PC-9 (cell line): ENCODE results near the gene PLA2G2C.

Source experiments
- EZH2 ChIP-seq: fragments of 200-600 bp; sonication (generic); IDR thresholded peaks from 2 replicates; pipeline ENCODE4 v1.8.0; 2017; ENCODE audit warnings: antibody characterized with exemption, low read depth
- TF ChIP-seq, protein P1 (sequence below): fragments of 200-600 bp; sonication (generic); conservative IDR thresholded peaks from 2 replicates; pipeline ENCODE4 v1.6.1; 2017; ENCODE audit warnings: mixed run types, antibody characterized with exemption, mild to moderate bottlenecking, moderate library complexity

DNA sequence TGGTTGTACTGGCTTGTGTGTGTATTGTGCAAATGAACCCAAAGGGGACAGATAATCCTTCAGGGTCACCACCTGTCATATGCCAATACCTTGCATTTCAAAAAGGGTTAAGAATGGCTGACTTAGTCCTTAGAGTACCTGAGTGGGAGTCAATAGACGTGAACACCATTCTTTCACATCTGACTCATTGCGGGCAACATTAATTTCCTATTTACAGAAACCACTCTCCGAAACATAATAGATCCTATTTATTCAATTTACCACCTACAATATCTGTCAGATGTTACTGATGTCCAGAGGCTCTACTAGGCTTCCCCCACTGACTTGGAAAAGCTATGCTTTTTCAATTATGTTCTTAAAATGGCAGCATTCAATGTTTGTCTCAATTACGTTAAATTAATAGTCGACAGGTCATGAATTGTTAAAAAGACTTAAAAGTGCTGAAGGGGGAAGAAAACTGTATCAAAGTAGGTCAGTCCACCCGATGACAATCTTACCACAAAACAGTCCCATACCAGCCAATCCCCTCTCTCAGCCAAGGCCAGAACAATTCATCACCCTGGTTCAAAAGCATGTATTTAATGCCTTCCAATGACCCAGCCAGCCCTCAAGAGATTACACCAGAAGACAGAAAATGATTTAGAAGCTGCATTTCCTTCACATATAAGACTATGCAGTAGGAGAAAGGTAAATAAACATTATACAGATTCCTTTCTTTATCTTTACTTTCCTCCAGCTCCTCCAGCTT is 48.6 kb upstream of the PLA2G2C start:
- TF ChIP-seq, protein P1, sequence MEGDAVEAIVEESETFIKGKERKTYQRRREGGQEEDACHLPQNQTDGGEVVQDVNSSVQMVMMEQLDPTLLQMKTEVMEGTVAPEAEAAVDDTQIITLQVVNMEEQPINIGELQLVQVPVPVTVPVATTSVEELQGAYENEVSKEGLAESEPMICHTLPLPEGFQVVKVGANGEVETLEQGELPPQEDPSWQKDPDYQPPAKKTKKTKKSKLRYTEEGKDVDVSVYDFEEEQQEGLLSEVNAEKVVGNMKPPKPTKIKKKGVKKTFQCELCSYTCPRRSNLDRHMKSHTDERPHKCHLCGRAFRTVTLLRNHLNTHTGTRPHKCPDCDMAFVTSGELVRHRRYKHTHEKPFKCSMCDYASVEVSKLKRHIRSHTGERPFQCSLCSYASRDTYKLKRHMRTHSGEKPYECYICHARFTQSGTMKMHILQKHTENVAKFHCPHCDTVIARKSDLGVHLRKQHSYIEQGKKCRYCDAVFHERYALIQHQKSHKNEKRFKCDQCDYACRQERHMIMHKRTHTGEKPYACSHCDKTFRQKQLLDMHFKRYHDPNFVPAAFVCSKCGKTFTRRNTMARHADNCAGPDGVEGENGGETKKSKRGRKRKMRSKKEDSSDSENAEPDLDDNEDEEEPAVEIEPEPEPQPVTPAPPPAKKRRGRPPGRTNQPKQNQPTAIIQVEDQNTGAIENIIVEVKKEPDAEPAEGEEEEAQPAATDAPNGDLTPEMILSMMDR, result no peak
- TF ChIP-seq EZH2, result no peak
